Activated CD8-positive, alpha-beta memory T cell treated with anti-CD3 and anti-CD28 coated beads for 24 hours (primary cell): ENCODE measurements around the gene GAGE12H.
A peak's percentile ranks its signal among the peaks of the same experiment; 100 is the strongest.
"Not testable (repeated sequence)": the region's sequence is repeated elsewhere in the genome, so short reads cannot be mapped to it uniquely, and the experiment has no call there.

Experiments used
- DNase-seq: peaks from one replicate; pipeline ENCODE4 v3.0.0-alpha.2; 2020

Gene GAGE12H, protein sequence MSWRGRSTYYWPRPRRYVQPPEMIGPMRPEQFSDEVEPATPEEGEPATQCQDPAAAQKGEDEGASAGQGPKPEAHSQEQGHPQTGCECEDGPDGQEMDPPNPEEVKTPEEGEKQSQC

DNA sequence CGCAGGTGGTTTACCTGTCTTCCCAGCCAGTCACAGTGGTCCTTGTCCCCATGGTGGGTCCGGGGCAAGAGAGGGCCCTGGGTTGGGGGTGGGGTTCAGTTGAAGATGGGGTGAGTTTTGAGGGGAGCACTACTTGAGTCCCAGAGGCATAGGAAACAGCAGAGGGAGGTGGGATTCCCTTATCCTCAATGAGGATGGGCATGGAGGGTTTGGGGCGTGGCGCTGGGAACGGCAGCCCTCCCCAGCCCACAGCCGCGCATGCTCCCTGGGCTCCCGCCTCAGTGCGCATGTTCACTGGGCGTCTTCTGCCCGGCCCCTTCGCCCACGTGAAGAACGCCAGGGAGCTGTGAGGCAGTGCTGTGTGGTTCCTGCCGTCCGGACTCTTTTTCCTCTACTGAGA, at the start of gene GAGE12H:
TSS of gene GAGE12H (plus strand) at position 301 of the 400 bp plus-strand sequence. CDS start 1,155 bp downstream, outside the sequence.
- DNase-seq: not testable (repeated sequence)

DNA sequence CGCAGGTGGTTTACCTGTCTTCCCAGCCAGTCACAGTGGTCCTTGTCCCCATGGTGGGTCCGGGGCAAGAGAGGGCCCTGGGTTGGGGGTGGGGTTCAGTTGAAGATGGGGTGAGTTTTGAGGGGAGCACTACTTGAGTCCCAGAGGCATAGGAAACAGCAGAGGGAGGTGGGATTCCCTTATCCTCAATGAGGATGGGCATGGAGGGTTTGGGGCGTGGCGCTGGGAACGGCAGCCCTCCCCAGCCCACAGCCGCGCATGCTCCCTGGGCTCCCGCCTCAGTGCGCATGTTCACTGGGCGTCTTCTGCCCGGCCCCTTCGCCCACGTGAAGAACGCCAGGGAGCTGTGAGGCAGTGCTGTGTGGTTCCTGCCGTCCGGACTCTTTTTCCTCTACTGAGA, 47.9 kb upstream of the GAGE12H start, which contains the start of gene GAGE12C:
TSS of gene GAGE12C (plus strand) at position 301 of the 400 bp plus-strand sequence. CDS start 1,155 bp downstream, outside the sequence.
- not testable (repeated sequence) for DNase-seq

DNA sequence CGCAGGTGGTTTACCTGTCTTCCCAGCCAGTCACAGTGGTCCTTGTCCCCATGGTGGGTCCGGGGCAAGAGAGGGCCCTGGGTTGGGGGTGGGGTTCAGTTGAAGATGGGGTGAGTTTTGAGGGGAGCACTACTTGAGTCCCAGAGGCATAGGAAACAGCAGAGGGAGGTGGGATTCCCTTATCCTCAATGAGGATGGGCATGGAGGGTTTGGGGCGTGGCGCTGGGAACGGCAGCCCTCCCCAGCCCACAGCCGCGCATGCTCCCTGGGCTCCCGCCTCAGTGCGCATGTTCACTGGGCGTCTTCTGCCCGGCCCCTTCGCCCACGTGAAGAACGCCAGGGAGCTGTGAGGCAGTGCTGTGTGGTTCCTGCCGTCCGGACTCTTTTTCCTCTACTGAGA, 38.3 kb upstream of the GAGE12H start, which contains the start of gene GAGE12D:
TSS of gene GAGE12D (plus strand) at position 301 of the 400 bp plus-strand sequence. CDS start 1,155 bp downstream, outside the sequence.
- DNase-seq: not testable (repeated sequence)

DNA sequence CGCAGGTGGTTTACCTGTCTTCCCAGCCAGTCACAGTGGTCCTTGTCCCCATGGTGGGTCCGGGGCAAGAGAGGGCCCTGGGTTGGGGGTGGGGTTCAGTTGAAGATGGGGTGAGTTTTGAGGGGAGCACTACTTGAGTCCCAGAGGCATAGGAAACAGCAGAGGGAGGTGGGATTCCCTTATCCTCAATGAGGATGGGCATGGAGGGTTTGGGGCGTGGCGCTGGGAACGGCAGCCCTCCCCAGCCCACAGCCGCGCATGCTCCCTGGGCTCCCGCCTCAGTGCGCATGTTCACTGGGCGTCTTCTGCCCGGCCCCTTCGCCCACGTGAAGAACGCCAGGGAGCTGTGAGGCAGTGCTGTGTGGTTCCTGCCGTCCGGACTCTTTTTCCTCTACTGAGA, 28.8 kb upstream of the GAGE12H start, which contains the start of gene GAGE12E:
TSS of gene GAGE12E (plus strand) at position 301 of the 400 bp plus-strand sequence. CDS start 1,155 bp downstream, outside the sequence.
- DNase-seq: not testable (repeated sequence)

DNA sequence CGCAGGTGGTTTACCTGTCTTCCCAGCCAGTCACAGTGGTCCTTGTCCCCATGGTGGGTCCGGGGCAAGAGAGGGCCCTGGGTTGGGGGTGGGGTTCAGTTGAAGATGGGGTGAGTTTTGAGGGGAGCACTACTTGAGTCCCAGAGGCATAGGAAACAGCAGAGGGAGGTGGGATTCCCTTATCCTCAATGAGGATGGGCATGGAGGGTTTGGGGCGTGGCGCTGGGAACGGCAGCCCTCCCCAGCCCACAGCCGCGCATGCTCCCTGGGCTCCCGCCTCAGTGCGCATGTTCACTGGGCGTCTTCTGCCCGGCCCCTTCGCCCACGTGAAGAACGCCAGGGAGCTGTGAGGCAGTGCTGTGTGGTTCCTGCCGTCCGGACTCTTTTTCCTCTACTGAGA, 19.2 kb upstream of the GAGE12H start, which contains the start of gene GAGE12F:
TSS of gene GAGE12F (plus strand) at position 301 of the 400 bp plus-strand sequence. CDS start 1,155 bp downstream, outside the sequence.
- not testable (repeated sequence) for DNase-seq

DNA sequence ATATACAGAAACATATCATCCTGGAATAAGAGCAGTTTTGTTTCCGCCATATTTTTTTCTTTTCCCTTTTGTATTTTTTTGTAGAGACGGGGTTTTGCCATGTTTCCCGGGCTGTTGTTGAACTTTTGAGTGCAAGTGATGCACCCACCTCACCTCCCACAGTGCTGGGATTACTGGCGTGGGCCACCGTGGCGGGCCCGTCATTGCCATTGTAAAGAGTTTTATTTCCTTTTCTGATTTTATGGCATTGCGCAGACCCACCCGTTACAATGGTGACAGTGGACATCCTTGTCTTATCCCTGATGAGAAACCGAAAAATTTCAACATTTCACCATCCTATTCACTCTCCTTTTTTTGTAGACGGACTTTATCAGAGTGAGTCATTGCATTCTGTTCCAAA, 11.0 kb upstream of the GAGE12H start:
- peak; percentile 37 for DNase-seq

DNA sequence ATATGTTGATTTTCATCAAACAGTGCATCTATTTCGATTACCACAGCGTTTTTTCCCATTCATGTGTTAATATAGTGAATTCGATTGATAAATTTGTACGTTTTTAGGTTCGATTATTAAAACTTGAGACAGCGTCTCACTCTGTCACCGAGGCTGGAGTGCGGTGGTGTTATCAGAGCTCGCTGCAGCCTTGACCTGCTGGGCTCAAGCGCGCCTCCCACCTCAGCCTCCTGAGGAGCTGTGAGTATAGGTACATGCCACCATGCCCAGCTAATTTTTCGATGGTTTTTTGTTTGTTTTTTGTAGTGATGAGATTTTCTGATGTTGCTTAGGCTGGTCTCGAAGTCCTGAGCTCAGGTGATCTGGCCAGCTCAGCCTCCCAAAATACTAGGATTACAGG, 10.6 kb upstream of the GAGE12H start:
- not testable (repeated sequence) for DNase-seq

DNA sequence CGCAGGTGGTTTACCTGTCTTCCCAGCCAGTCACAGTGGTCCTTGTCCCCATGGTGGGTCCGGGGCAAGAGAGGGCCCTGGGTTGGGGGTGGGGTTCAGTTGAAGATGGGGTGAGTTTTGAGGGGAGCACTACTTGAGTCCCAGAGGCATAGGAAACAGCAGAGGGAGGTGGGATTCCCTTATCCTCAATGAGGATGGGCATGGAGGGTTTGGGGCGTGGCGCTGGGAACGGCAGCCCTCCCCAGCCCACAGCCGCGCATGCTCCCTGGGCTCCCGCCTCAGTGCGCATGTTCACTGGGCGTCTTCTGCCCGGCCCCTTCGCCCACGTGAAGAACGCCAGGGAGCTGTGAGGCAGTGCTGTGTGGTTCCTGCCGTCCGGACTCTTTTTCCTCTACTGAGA, 9.6 kb upstream of the GAGE12H start, which contains the start of gene GAGE12G:
TSS of gene GAGE12G (plus strand) at position 301 of the 400 bp plus-strand sequence. CDS start 1,155 bp downstream, outside the sequence.
- not testable (repeated sequence) for DNase-seq

DNA sequence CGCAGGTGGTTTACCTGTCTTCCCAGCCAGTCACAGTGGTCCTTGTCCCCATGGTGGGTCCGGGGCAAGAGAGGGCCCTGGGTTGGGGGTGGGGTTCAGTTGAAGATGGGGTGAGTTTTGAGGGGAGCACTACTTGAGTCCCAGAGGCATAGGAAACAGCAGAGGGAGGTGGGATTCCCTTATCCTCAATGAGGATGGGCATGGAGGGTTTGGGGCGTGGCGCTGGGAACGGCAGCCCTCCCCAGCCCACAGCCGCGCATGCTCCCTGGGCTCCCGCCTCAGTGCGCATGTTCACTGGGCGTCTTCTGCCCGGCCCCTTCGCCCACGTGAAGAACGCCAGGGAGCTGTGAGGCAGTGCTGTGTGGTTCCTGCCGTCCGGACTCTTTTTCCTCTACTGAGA, 9.4 kb downstream of the GAGE12H start, which contains the start of gene GAGE2A:
TSS of gene GAGE2A (plus strand) at position 301 of the 400 bp plus-strand sequence. CDS start 1,155 bp downstream, outside the sequence.
- not testable (repeated sequence) for DNase-seq

DNA sequence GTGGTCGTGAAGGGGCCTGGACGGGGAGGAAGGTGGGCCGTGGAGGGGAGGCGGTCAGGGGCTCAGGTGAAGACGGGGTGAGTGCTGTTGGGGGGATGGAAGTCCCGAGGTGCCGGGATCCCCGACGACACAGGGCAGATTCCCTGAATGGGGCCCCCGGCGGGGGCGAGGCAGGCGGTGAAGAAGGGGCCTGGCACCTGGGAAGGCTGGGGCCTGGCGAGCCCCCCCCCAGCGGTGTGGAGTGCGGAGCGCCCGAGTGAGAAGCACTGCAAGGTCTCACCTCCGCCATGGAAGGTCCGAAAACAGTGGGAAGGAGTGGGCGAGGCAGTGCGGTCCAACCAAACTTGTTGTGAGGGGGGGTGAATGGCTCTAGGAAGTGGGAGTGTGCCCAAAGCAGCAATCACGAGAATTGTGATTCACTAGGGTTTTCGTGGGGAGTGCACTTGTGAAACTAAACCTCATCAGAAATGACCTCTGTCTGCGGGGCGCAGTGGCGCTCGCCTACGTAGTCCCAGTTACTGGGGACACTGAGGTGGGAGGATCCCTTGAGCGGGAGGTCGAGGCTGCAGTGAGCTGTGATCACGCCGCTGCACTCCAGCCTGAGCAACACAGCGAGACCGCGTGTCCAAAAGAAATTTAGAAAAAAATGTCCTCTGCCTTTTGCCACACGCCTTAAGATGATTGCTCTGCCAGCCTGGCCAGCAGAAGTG, 10.2 kb downstream of the GAGE12H start:
- not testable (repeated sequence) for DNase-seq

DNA sequence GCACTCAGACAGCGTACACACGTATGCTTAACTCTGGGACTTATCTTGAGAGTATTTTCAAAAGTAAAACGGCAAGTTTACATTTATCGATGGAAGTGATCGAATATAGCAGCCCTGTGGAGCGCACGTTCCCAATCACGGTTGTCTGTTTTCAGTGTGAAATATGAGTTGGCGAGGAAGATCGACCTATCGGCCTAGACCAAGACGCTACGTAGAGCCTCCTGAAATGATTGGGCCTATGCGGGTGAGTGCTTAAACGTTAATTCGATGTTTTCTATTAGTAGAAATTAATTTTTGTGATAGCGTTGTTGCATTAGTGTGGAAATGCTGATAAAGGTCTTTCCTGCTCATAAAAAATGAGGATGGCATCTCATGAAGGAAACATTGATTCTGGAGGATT, 10.7 kb downstream of the GAGE12H start:
- peak; percentile 56 for DNase-seq

DNA sequence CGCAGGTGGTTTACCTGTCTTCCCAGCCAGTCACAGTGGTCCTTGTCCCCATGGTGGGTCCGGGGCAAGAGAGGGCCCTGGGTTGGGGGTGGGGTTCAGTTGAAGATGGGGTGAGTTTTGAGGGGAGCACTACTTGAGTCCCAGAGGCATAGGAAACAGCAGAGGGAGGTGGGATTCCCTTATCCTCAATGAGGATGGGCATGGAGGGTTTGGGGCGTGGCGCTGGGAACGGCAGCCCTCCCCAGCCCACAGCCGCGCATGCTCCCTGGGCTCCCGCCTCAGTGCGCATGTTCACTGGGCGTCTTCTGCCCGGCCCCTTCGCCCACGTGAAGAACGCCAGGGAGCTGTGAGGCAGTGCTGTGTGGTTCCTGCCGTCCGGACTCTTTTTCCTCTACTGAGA, 19.0 kb downstream of the GAGE12H start, which contains the start of gene GAGE1:
TSS of gene GAGE1 (plus strand) at position 301 of the 400 bp plus-strand sequence. CDS start 1,155 bp downstream, outside the sequence.
- not testable (repeated sequence) for DNase-seq

DNA sequence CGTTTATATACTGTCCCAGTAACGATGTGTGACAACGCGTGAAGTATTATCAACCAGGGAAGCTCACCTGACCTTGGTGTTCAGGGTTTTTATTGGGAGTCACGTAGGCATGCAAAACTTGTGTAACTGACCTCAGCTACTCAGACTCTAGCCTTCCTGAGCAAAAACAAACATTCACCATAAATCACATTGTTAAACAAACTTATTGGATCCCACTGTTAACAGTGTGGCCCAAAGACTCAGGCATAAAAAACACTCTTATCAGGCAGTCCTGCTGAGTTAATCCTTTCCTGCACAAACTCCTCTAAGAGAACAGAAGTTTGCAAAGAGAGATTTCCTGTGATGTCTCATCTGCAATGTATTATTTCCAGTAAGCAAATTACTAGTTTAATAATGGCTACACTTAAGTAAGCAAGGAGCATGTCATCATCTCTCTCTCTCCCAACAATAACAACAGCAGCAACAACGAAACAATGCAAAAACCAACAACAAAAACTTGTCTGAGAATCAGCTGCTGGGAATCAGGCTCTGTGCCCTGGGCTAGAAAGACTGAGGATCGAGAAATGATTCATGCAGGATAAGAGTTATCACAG, 31.1 kb downstream of the GAGE12H start:
- DNase-seq: no peak

DNA sequence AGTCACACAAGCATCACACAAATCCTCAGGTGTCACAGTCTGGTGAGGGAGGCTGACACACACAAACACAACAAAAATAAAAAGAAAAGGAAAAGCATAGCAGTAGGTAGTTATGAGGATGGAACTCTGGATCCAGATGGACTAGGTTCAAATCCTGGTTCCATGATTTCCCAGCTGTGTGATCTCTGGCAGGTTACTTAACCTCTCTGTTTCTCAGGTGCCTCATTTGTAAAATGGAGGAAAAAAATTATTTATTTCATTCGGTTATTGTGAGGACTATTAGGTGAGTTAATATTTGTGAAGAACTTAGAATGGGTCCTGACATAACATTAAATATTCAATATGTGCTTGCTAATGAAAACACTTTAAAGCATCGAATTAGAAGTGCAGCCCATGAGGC, 38.8 kb downstream of the GAGE12H start:
- no peak for DNase-seq

DNA sequence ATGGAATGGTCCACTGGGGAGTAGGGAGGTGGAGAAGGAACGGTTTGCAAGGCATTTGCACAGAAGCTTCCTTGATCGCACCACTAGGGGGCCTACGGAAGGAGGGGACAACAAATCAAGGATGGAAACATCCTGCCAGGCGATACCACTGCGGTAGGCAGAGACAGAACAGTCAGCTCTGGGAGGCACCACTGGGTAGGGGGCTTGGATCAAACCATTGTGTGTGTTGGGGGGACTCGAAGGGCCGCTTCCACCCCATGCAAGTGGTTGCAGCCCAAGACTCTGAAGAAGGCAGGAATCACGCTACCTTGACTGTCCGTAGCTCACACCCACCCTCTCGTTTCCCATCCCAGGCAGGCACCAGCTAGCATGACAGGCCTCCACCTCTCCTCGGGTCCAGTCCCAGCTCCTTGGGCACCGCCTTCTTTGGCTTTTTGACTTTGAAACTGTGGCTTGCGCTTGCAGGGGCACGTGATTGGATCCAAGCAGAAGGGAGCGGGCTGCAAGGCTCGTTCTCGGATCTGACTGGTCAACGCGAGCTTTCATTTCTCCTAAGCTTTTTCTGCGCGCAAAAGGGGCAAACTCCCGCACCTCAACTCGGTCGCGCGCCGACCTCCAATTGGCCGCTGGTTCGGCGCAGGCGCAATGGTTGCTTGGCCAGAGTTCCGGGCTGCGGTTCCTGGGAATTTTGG, 47.5 kb downstream of the GAGE12H start:
- DNase-seq: peak; percentile 58
